GM12878 (cell line): Measurements from ENCODE around the gene ENOX1. TPM values are rescaled to one million over a fixed set of nuclear protein-coding genes. Genes with fewer than 3 reads are reported as not detected.
A peak's percentile ranks its signal among the peaks of the same experiment; 100 is the strongest.

ENCODE experiments used
- ATAC-seq: fragments of 200-7000 bp; cut with Tn5 transposase; 3 replicates; pipeline ENCODE4 v1.9.1; 2020; ENCODE audit warnings: mild to moderate bottlenecking, moderate library complexity
- BruUV-seq: library from RNA; stranded (reverse); fragments of 400-500 nt; replicated peaks from 2 replicates; lab custom pipeline; 2021; lab: Mats Ljungman, UMichigan
- CTCF ChIA-PET: fragments of 300-600 bp; sonication (Branson Sonifier 250); formaldehyde crosslinking; extraction: SDS; loops from one replicate; lab custom pipeline; 2021; ENCODE audit warnings: inconsistent platforms; lab: Yijun Ruan, JAX
- POLR2A ChIA-PET: fragments of 350-600 bp; formaldehyde crosslinking; extraction: SDS; loops from one replicate; lab custom pipeline; 2021; ENCODE audit warnings: inconsistent platforms; lab: Charles Lee
- RAD21 ChIA-PET: fragments of 300-600 bp; sonication (Branson Sonifier 250); formaldehyde crosslinking; loops from one replicate; lab custom pipeline; 2023; ENCODE audit warnings: antibody characterized with exemption; ENCODE audit not compliant: unreplicated experiment; lab: Charles Lee
- SMC1A ChIA-PET: fragments of 300-600 bp; sonication (Branson Sonifier 250); formaldehyde crosslinking; loops from one replicate; lab custom pipeline; 2023; ENCODE audit not compliant: unreplicated experiment, uncharacterized antibody; lab: Charles Lee
- DNase-seq: peaks from one replicate; pipeline ENCODE4 v3.0.0-alpha.2; 2011; ENCODE audit warnings: low read depth, low spot score
- FAIRE-seq: peaks from 3 replicates; lab custom pipeline; 2011; peaks lifted over from hg19 to GRCh38; lab: Jason Lieb, UNC
- H2AFZ ChIP-seq: 2 replicates; pipeline ENCODE4 v1.6.0; 2011; ENCODE audit warnings: low read depth, low read length, control low read depth; ENCODE audit not compliant: control insufficient read depth
- H3K27ac ChIP-seq: 2 replicates; pipeline ENCODE4 v1.5.1; 2011; ENCODE audit warnings: control low read depth; ENCODE audit not compliant: control insufficient read depth, insufficient read depth
- H3K27me3 ChIP-seq, 2 experiments: replicated peaks in 1 of 2; 2 replicates each; pipeline versions ENCODE4 v1.6.0 to v1.6.1; 2011; ENCODE audit warnings: low read length in 1 of 2; ENCODE audit not compliant: control insufficient read depth in 2 of 2, insufficient read depth in 2 of 2
- H3K36me3 ChIP-seq, 2 experiments: 2 replicates each; pipeline ENCODE4 v1.5.1; 2011; ENCODE audit warnings: low read length in 1 of 2; ENCODE audit not compliant: control insufficient read depth in 2 of 2, insufficient read depth in 2 of 2
- H3K4me1 ChIP-seq: 2 replicates; pipeline ENCODE4 v1.6.1; 2011; ENCODE audit warnings: mild to moderate bottlenecking, low read length, moderate library complexity, mixed read lengths; ENCODE audit not compliant: control insufficient read depth, insufficient read depth
- H3K4me2 ChIP-seq: 2 replicates; pipeline ENCODE4 v1.6.0; 2011; ENCODE audit warnings: control low read depth; ENCODE audit not compliant: control insufficient read depth, insufficient read depth
- H3K4me3 ChIP-seq: fragments of 200-600 bp; sonication (generic); 2 replicates; pipeline ENCODE4 v1.5.1; 2016
- H3K79me2 ChIP-seq: 2 replicates; pipeline ENCODE4 v1.6.0; 2011; ENCODE audit warnings: low read length; ENCODE audit not compliant: control insufficient read depth, insufficient read depth
- H3K9ac ChIP-seq: 2 replicates; pipeline ENCODE4 v1.8.0; 2011; ENCODE audit warnings: low read length, control low read depth, mixed read lengths; ENCODE audit not compliant: control insufficient read depth, insufficient read depth
- H3K9me3 ChIP-seq: replicated peaks from 3 replicates; pipeline ENCODE4 v1.5.1; 2011; ENCODE audit warnings: mild to moderate bottlenecking, low read length; ENCODE audit not compliant: control insufficient read depth, insufficient read depth
- H4K20me1 ChIP-seq: 2 replicates; pipeline ENCODE4 v1.6.0; 2011; ENCODE audit not compliant: control insufficient read depth, insufficient read depth
- EGR1 ChIP-seq, 2 experiments: IDR thresholded peaks; 1 replicate in 1 of 2; 2 replicates in 1 of 2; pipeline ENCODE4 v1.6.1; 2011 to 2012; ENCODE audit warnings: low read depth in 2 of 2, low read length in 2 of 2, borderline replicate concordance in 1 of 2, mild to moderate bottlenecking in 1 of 2, moderate library complexity in 1 of 2
- HSF1 ChIP-seq: fragments of 150-350 bp; IDR thresholded peaks from 2 replicates; pipeline ENCODE4 v1.6.1; 2014; ENCODE audit warnings: mild to moderate bottlenecking, low read depth, low read length
- MEF2B ChIP-seq: fragments of 450-650 bp; IDR thresholded peaks from 2 replicates; pipeline ENCODE4 v1.6.1; 2018; ENCODE audit warnings: mild to moderate bottlenecking, moderate library complexity; ENCODE audit not compliant: partially characterized antibody, poor library complexity, severe bottlenecking
- NFYA ChIP-seq: IDR thresholded peaks from 2 replicates; pipeline ENCODE4 v1.6.1; 2011; ENCODE audit warnings: low read depth, mild to moderate bottlenecking, low read length, improper control_type of control experiment, borderline replicate concordance
- NRF1 ChIP-seq: conservative IDR thresholded peaks from 2 replicates; pipeline ENCODE4 v1.6.1; 2011; ENCODE audit warnings: mild to moderate bottlenecking, low read depth, low read length, improper control_type of control experiment
- SMC3 ChIP-seq: IDR thresholded peaks from 2 replicates; pipeline ENCODE4 v1.6.1; 2011; ENCODE audit warnings: low read length, improper control_type of control experiment, borderline replicate concordance
- YBX1 ChIP-seq: fragments of 450-650 bp; IDR thresholded peaks from 2 replicates; pipeline ENCODE4 v1.6.1; 2016; ENCODE audit warnings: antibody characterized with exemption
- ZNF274 ChIP-seq: IDR thresholded peaks from one replicate; pipeline ENCODE4 v1.8.0; 2011; ENCODE audit not compliant: insufficient read length, insufficient read depth
- WGBS: methylation state at CpG from one replicate; pipeline ENCODE4 v1.1.6; 2016; ENCODE audit warnings: low lambda C conversion rate; ENCODE audit not compliant: insufficient replicate concordance, insufficient coverage; ENCODE audit errors: missing lambda C conversion rate; 5-methylcytosine and 5-hydroxymethylcytosine counted together
- in situ Hi-C: fragments of 300-500 bp; cut with MboI; formaldehyde crosslinking; loops from 9 replicates; pipeline ENCODE4 v1.14.3; 2018; ENCODE audit warnings: mixed read lengths
- intact Hi-C: fragments of 100-400 bp; cut with micrococcal nuclease; formaldehyde crosslinking; loops from one replicate; pipeline ENCODE4 v1.14.2; 2022; ENCODE audit not compliant: unreplicated experiment
- polyA plus RNA-seq, 11 experiments: library from polyadenylated mRNA; depleted of rRNA in 4 of 11; unstranded in 6 of 11; stranded (reverse) in 5 of 11; fragments of >200 nt; fragmentation: Nextera tagmentation in 4 of 11; fragmentation: Illumina TruSeq in 1 of 11; extraction: Ambion mirVana in 4 of 11; extraction: Trizol in 1 of 11; gene quantifications; 1 replicate in 1 of 11; 2 replicates in 10 of 11; pipeline versions ENCODE4 v1.2.1 to v1.2.3, GENCODE V29; 2011 to 2016; ENCODE audit warnings: inconsistent platforms in 2 of 11, missing spikeins in 2 of 11, low read depth in 1 of 11
- total RNA-seq, 4 experiments: library from RNA; depleted of rRNA in 3 of 4; stranded (reverse); fragments of >200 nt in 3 of 4; fragmentation: Illumina TruSeq in 1 of 4; extraction: Trizol in 1 of 4; gene quantifications; 2 replicates each; pipeline versions ENCODE4 v1.2.1 to v1.2.3, GENCODE V29; 2013 to 2021

The ENOX1 gene
- total and polyA plus RNA-seq, 10 of the 15 experiments (the other 5 are each of a cell fraction or from before 2014, with no cell fraction given) = 0.11 to 0.26 (median 0.15) TPM

- Histone ChIP-seq H4K20me1 (no peaks in the 10 kb centered on the region), H3K9me3 (no peaks in the 10 kb centered on the region; the same call in 2 of the 3 replicates), H2AFZ (no peak overlapping the region), H3K4me1 (no peaks in the 10 kb centered on the region), H3K9ac (no peak overlapping the region), H3K4me2 (no peak overlapping the region), H3K27me3 (no peaks in the 10 kb centered on the region), H3K27ac (no peak overlapping the region), H3K79me2 (no peaks in the 10 kb centered on the region), H3K36me3 (no peaks in the 10 kb centered on the region), H3K4me3 (no peak overlapping the region)
- CTCF ChIA-PET = interaction anchor here (0.5 to 0.9 kb wide), 2 partner anchors 8 to 386 kb away, joined by 3 read pairs; no protein-coding TSS in a partner anchor
- no TSS peak for BruUV-seq
- intact Hi-C loops (no loop called here), in situ Hi-C loops (no loop called here)
- WGBS = 23% methylated on average over 2 of the region's 2 CpGs
- POLR2A ChIA-PET = no interaction called here
- TF ChIP-seq EGR1 (IDR thresholded peaks at IDR 0.05; ENCODE audit: borderline replicate concordance in 1 of 2, low read depth in 2 of 2, low read length in 2 of 2) = no peak
- DNase-seq (no peak), FAIRE-seq (no peak), ATAC-seq (peak; percentile 65)
- SMC1A ChIA-PET = interaction anchor here (0.7 to 1.4 kb wide), 4 partner anchors 9 to 142 kb away, joined by 4 read pairs; no protein-coding TSS in a partner anchor
- RAD21 ChIA-PET = no interaction called here
These were observed 601.5 kb downstream of the ENOX1 start for GRCh38 chr13:43185226-43185625.

- no peaks in the 10 kb centered on the region for H3K27me3 ChIP-seq
- H4K20me1 ChIP-seq = no peaks in the 10 kb centered on the region
- in situ Hi-C loops = no loop called here
- no peak overlapping the region for H2AFZ ChIP-seq
- no peak overlapping the region for H3K4me3 ChIP-seq
- TF ChIP-seq NFYA (no peak), ZNF274 (no peak), MEF2B (no peak), SMC3 (no peak), NRF1 (no peak), HSF1 (no peak), YBX1 (no peak)
- ChIA-PET CTCF (no interaction called here), RAD21 (no interaction called here), POLR2A (no interaction called here), SMC1A (no interaction called here)
- 69% methylated on average over 16 of the region's 16 CpGs for whole genome bisulfite sequencing
- DNase-seq = no peak
- H3K27ac ChIP-seq = no peak overlapping the region
- H3K4me1 ChIP-seq = no peaks in the 10 kb centered on the region
- no TSS peak for BruUV-seq
- no peak for ATAC-seq
- H3K9me3 ChIP-seq = no peaks in the 10 kb centered on the region; the same call in 2 of the 3 replicates
- no peak for FAIRE-seq
- intact Hi-C loops = no loop called here
- no peaks in the 10 kb centered on the region for H3K79me2 ChIP-seq
- no peaks in the 10 kb centered on the region for H3K36me3 ChIP-seq
- no peak overlapping the region for H3K9ac ChIP-seq
- H3K4me2 ChIP-seq = no peak overlapping the region
These were observed 605.9 kb downstream of the ENOX1 start for GRCh38 chr13:43180837-43181236.
